ENCODE results near the gene CD300LG.
"Not testable (repeated sequence)": the region's sequence is repeated elsewhere in the genome, so short reads cannot be mapped to it uniquely, and the experiment has no call there.

CD300LG gene

GRCh38 chr17:43881758-43882505, 35.0 kb downstream of the CD300LG start:
- DNase-seq = no peak

DNA sequence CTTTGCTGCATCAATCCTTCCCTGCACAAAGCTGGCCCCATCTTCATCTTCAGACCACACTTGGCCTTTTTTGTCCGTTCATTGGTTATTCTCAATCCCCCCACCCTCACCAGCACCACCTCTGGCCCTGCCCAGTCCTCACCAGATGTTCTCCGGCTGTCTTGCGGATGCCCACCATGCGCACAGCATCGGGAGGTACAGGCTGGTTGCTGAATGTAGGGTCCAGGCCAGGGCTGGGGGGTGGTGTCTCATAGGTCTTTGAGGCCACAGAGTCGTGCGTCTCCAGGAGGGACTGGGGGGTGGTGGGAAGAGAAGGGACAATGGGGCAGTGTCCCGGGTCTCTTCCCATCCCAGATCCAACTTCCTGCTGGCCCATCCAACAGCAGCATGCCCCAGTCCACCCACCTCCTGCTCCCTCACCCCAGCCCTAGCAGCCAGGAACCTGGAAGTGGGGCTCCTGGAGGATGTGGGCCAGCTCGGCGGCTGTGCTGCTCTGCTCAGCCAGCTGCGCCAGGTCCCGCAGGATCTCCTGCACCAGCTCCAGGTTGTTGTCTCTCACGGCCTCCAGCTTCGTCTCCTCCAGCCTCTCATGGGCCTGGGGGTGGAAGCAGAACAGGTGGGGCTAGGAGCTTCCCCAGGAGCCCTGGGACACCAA, 35.9 kb downstream of the CD300LG start:
- no peak for DNase-seq

- no peak for DNase-seq
Measured at GRCh38 chr17:43888548-43888947, 41.6 kb downstream of the CD300LG start.

DNA sequence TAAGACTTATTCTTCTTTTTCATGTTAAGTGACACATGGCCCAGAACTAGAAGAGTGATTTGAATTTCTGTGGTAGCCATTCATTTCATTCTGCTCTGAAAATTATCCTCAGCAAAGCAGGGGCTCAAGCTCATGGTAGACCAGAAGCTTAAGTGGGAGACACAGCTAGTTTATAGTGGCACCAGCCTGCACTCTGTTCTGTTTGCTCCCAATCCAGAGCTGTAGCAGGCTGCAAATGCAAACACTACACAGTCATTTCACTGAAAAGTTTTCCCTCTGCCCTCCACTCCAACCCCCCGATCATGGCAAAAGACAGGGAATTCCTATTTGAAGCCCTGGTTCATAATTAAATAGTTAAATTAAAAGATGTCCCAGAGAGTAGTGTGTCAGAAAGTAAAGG, 43.3 kb downstream of the CD300LG start:
- no peak for DNase-seq

DNA sequence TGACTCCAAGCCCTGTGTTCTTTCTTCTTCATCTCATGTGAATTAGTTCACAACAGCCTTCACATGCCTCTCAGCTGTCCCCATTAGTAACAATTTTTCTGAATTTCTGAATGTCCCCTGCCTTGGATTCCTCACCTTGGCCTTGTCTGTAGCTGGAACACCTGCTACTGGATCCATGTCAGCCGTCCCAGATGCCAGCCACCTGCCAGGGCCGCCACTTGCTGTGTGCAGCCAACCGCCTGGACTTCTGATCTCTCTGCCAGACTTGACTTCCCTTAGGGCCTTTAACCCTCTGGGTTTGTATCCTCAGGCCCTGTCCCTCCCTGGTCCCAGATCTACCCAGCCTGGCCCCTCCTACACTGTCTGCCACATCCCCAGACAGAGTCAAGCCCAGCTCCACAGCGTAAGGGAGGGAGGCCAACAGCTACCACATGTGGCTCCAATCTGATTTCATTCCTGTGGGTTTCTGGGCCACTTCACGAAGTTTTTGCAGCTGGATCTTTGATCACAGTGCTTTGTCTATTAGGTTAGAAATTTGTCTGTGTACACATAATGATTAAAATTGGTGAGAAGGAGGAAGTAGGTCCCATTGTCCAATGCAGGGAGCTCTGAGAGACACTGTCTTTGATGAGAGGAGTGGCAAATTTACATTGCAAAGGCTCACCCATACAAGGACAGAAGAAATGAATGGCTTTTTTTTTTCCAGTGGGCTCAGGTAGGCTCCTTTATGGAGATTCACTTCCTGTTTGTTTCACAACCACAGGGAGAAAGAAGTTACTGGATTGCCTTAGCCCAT, 45.1 kb downstream of the CD300LG start:
- DNase-seq = no peak

GRCh38 chr17:43892647-43892952, 45.6 kb downstream of the CD300LG start:
- no peak for DNase-seq

- DNase-seq = not testable (repeated sequence)
Measured at GRCh38 chr17:43894494-43894893, 47.5 kb downstream of the CD300LG start.

DNA sequence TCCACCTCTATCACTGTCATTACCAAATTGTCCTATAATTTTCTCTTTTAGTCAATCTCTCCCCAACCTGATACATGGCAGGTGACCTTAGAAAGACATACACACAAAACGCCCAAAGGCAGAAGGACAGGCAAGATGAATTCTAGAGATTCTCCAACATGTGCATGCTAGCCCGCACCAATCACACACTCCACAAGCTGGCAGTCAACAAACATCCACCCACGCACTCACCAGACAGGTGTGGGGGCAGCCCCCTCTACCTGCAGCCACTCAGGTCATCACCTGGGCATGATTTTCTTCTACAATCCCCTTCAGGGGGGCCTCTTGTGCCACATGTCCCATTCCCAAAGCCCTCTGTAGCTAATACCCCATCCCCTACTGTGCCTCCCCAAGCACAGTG, 50.9 kb downstream of the CD300LG start:
- DNase-seq = no peak

DNA sequence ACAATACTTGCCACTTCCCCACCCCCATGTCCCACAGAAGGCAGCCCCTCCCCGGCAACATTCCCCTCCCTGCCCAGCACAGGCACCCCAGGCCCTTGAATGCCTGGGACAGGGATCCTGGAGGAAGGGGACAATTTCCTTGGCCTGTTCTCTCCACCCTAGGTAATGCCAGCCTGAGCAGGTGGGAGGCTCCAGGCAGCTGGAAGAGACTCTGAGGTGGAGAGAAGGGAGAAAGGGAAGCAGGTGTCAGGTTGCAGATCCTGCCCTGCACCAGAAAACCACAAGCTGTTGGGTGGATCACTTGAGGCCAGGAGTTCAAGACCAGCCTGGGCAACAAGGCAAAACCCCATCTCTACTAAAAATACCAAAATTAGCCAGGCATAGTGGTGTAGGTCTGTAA, 51.5 kb downstream of the CD300LG start:
- no peak for DNase-seq

GRCh38 chr17:43900183-43900857, 53.3 kb downstream of the CD300LG start:
- peak; percentile 90 to 91 for DNase-seq

GRCh38 chr17:43900858-43901754, 54.1 kb downstream of the CD300LG start:
- no peak for DNase-seq

DNA sequence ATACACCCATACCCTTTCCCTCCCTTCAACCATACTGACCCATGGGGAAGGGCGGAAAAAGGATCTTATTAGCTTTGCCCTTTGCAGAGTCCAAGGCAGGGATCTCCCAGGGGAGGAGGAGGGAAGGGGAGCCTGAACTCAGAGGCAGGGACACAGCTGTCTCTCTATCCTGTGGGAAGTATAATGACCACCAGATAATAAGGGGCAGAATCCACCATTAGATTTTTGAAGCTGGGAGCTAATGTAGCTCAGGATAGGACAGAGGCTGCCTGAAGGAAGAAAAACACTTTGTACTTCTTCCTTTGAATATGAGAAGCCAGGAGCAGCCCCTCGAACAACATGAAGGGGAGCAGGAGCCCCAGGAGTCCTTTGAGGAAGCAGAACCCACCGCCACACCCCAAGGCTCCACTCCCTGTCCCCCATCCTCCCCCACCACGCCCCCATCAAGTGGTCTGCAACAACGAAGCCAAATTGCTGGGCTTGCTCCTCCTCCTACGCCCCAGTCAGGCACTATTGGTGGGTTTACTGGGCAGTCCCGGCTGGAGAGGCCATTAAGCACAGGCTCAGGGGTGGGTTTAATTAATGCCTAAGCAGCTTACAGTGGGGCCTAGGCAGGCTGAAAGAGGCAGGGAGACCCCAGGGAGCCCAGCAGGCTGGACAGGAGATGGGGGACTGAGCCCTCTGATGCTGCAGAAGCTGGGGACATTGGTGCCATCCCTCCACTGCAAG, 55.0 kb downstream of the CD300LG start:
- no peak for DNase-seq

GRCh38 chr17:43905400-43905984, 58.5 kb downstream of the CD300LG start:
- DNase-seq = no peak

DNA sequence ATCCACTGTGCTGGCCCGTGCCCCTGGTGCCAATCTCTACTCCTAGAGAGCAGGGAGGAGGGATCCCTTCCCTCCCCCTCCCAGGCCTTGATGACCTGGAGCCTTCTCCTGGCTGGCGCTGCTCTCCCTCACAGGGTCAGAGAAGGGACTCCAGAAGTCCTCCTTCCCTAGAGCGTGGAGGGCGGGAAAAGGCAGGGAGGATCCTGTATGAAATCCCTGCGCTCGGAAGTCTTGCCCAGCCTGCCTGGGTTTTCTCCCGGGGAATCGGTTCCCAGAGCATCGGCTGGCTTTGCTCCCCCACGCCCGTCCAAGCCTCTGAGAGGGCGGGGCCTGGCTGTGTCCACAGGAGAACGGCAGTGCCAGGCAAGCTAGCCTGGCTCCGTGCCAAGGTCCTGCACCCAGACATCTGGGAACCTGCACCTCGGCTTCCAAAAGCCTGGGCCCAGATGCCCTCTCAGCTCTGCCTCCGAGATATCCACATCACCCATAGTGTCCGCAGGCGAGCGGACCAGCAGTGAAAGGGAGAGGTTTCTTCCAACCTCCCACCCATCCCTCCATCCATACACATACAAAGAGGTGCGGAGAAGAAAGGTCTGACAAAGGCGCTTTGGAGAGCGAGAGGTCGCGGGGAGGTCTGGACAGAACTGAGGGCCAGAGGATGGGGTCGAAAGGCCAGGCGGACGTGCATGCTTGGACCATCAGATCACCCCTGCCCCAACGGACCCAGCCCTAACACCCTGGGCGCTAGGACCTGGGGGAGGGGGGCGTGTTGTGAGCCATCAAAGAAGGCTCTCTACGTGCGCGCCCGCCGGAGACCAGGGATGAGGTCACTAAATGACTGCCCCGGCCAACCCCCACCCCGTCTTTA, 59.2 kb downstream of the CD300LG start:
- DNase-seq = no peak

DNA sequence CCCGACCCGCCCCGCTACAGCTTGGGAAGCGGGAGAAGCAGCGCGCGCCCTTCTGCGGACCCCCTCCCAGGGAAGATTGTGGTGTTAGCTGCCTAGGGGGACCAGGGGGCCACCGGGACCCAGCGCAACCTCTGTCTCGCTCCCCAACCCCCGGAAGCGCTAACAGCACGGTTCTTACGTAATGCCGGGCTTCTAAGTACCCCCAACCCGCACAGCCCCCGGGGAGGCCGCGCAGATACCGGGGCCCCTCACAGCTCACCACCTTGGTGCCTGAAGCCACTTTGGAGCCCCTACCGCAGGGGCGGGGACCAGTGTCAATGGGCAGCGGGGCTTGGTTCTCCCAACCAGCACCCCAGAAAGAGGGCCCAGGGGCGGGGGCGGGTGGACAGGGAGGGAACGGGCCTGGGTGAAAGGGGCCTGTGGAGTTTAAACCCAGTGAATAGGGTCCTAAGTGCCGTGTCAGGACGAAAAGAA, 60.0 kb downstream of the CD300LG start:
- DNase-seq = no peak

- peak; percentile 60 to 66 for DNase-seq
Measured at GRCh38 chr17:43907425-43907981, 60.5 kb downstream of the CD300LG start, which contains the start of gene MPP2. MPP2 (minus strand) TSS chr17:43907536; CDS start chr17:43904460, 3,076 bp downstream.

GRCh38 chr17:43907998-43908721, 61.2 kb downstream of the CD300LG start:
- peak; percentile 70 to 74 for DNase-seq

- DNase-seq = no peak
Measured at GRCh38 chr17:43909537-43910231, 62.7 kb downstream of the CD300LG start.
